HepG2 (cell line): Measurements from ENCODE around the gene BCKDHB. TPM values are rescaled to one million over a fixed set of nuclear protein-coding genes. Genes with fewer than 3 reads are reported as not detected.

Experiments used
- ATAD3A ChIP-seq: sonication (generic); formaldehyde crosslinking; IDR thresholded peaks from 2 replicates; pipeline ENCODE4 v1.4.0; 2020; ENCODE audit warnings: missing genetic modification reagents
- CC2D1A ChIP-seq: sonication (generic); formaldehyde crosslinking; IDR thresholded peaks from 2 replicates; pipeline ENCODE4 v1.8.1; 2023; ENCODE audit warnings: mild to moderate bottlenecking, missing genetic modification reagents
- DZIP1 ChIP-seq: sonication (generic); formaldehyde crosslinking; IDR thresholded peaks from 2 replicates; pipeline ENCODE4 v1.5.0; 2020; ENCODE audit warnings: mild to moderate bottlenecking, missing genetic modification reagents
- ERF ChIP-seq: IDR thresholded peaks from 2 replicates; pipeline ENCODE4 v1.6.1; 2018; ENCODE audit warnings: missing biosample characterization, missing genetic modification reagents
- KAT7 ChIP-seq: IDR thresholded peaks from 2 replicates; pipeline ENCODE4 v1.6.1; 2018; ENCODE audit warnings: borderline replicate concordance, missing compliant biosample characterization
- MAFF ChIP-seq: IDR thresholded peaks from 2 replicates; pipeline ENCODE4 v1.6.1; 2011; ENCODE audit warnings: low read depth, low read length, improper control_type of control experiment
- MLLT10 ChIP-seq: sonication (generic); formaldehyde crosslinking; IDR thresholded peaks from 2 replicates; pipeline ENCODE4 v1.4.0; 2020; ENCODE audit warnings: missing genetic modification reagents
- MXD4 ChIP-seq: IDR thresholded peaks from 2 replicates; pipeline ENCODE4 v1.6.1; 2016; ENCODE audit warnings: mild to moderate bottlenecking, missing biosample characterization, missing genetic modification reagents
- PAXIP1 ChIP-seq: sonication (generic); formaldehyde crosslinking; conservative IDR thresholded peaks from 2 replicates; pipeline ENCODE4 v1.4.0; 2020; ENCODE audit warnings: mild to moderate bottlenecking, missing genetic modification reagents, moderate library complexity
- PHF8 ChIP-seq: sonication (generic); formaldehyde crosslinking; IDR thresholded peaks from 2 replicates; pipeline ENCODE4 v1.5.0; 2020; ENCODE audit warnings: missing genetic modification reagents
- RXRB ChIP-seq: IDR thresholded peaks from 2 replicates; pipeline ENCODE4 v1.6.1; 2016; ENCODE audit warnings: borderline replicate concordance, missing genetic modification reagents, missing compliant biosample characterization
- SETDB1 ChIP-seq: sonication (generic); formaldehyde crosslinking; IDR thresholded peaks from 2 replicates; pipeline ENCODE4 v1.5.1; 2020; ENCODE audit warnings: missing genetic modification reagents, mild to moderate bottlenecking, borderline replicate concordance
- SMYD3 ChIP-seq: sonication (generic); formaldehyde crosslinking; IDR thresholded peaks from 2 replicates; pipeline ENCODE4 v1.8.1; 2023; ENCODE audit warnings: mild to moderate bottlenecking, missing genetic modification reagents
- ZEB1 ChIP-seq: IDR thresholded peaks from 2 replicates; pipeline ENCODE4 v1.6.1; 2012; ENCODE audit warnings: mild to moderate bottlenecking, low read depth, inconsistent platforms; ENCODE audit not compliant: insufficient replicate concordance
- ZNF354B ChIP-seq: sonication (generic); formaldehyde crosslinking; IDR thresholded peaks from 2 replicates; pipeline ENCODE4 v1.8.0; 2022; ENCODE audit warnings: mild to moderate bottlenecking, missing genetic modification reagents
- ZNF446 ChIP-seq: sonication (generic); formaldehyde crosslinking; IDR thresholded peaks from 2 replicates; pipeline ENCODE4 v1.5.0; 2020; ENCODE audit warnings: mild to moderate bottlenecking, missing genetic modification reagents
- ZNF460 ChIP-seq: sonication (generic); formaldehyde crosslinking; IDR thresholded peaks from 2 replicates; pipeline ENCODE4 v1.5.1; 2020; ENCODE audit warnings: missing genetic modification reagents, mild to moderate bottlenecking, borderline replicate concordance
- ZNF550 ChIP-seq: sonication (generic); formaldehyde crosslinking; IDR thresholded peaks from 2 replicates; pipeline ENCODE4 v1.4.0; 2020; ENCODE audit warnings: mild to moderate bottlenecking, missing genetic modification reagents, borderline replicate concordance
- ZNF782 ChIP-seq: sonication (generic); formaldehyde crosslinking; IDR thresholded peaks from 2 replicates; pipeline ENCODE4 v1.4.0; 2020; ENCODE audit warnings: missing genetic modification reagents, mild to moderate bottlenecking, borderline replicate concordance
- ZSCAN22 ChIP-seq: sonication (generic); formaldehyde crosslinking; IDR thresholded peaks from 2 replicates; pipeline ENCODE4 v1.4.0; 2020; ENCODE audit warnings: mild to moderate bottlenecking, missing genetic modification reagents
- polyA plus RNA-seq, 8 experiments: library from polyadenylated mRNA; depleted of rRNA in 3 of 8; stranded (reverse) in 7 of 8; unstranded in 1 of 8; fragments of >200 nt; fragmentation: Illumina TruSeq in 4 of 8; extraction: Trizol in 4 of 8; gene quantifications; 2 replicates each; pipeline versions ENCODE4 v1.2.1 to v1.2.3, GENCODE V29; 2011 to 2016; ENCODE audit warnings: low read depth in 4 of 8, missing spikeins in 1 of 8, mixed read lengths in 1 of 8; ENCODE audit not compliant: insufficient read depth in 1 of 8
- total RNA-seq, 5 experiments: library from RNA; depleted of rRNA; stranded (reverse); fragments of >200 nt; fragmentation: Illumina TruSeq; extraction: Trizol; gene quantifications; 2 replicates each; pipeline ENCODE4 v1.2.3, GENCODE V29; 2016; ENCODE audit warnings: low read depth in 1 of 5
- TF ChIP-seq, protein P1 (sequence below): sonication (generic); formaldehyde crosslinking; IDR thresholded peaks from 2 replicates; pipeline ENCODE4 v1.8.1; 2023; ENCODE audit warnings: mild to moderate bottlenecking, missing genetic modification reagents
- TF ChIP-seq, protein P2 (sequence below): sonication (generic); formaldehyde crosslinking; IDR thresholded peaks from 2 replicates; pipeline ENCODE4 v1.4.0; 2020; ENCODE audit warnings: mild to moderate bottlenecking, low read depth, missing genetic modification reagents

The BCKDHB gene
- total and polyA plus RNA-seq, 2 of the 13 experiments (the other 11 are each of a cell fraction or from before 2014, with no cell fraction given) = 10.8 to 13.6 TPM

DNA sequence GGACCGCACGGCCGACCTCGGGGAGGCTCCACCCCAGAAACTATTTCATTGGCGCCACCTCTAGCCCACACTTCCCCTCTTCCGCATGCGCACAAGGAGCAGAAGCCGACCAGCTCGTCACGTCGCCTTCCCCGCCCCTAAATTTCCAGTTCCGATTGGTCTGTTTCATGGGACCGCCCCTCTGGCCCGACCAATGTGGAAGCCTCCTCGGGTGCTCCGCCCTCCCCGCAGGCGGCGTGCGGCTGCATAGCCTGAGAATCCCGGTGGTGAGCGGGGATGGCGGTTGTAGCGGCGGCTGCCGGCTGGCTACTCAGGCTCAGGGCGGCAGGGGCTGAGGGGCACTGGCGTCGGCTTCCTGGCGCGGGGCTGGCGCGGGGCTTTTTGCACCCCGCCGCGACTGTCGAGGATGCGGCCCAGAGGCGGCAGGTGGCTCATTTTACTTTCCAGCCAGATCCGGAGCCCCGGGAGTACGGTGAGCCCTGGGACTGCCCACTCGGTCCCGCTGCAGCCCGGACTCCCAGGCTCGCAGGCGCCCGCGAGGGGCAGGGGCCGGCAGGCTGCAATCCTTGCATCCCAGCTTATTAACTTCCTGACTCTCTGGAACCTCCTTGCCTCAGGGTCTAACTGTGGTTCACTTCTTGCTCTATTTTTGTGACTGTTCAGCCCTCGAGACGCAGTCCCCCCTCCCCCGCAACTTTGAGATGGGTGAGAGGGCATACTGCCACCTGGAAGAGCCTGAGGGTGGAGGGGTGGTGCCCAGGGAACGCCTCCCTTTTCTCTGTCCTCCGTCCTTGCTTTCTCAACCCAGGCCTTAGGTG lies at the start of gene BCKDHB (continued):
- TF ChIP-seq DZIP1 (CRISPR knock-in tag) = no peak
- peak; percentile 92 for TF ChIP-seq MXD4 (CRISPR knock-in tag)
- no peak for TF ChIP-seq MAFF
- TF ChIP-seq, protein P1, sequence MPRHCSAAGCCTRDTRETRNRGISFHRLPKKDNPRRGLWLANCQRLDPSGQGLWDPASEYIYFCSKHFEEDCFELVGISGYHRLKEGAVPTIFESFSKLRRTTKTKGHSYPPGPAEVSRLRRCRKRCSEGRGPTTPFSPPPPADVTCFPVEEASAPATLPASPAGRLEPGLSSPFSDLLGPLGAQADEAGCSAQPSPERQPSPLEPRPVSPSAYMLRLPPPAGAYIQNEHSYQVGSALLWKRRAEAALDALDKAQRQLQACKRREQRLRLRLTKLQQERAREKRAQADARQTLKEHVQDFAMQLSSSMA (CRISPR knock-in tag) = no peak
- TF ChIP-seq SETDB1 = no peak
- TF ChIP-seq ZNF460 (CRISPR knock-in tag) = no peak
- TF ChIP-seq ZNF446 (CRISPR knock-in tag) = no peak
- no peak for TF ChIP-seq ZNF782 (CRISPR knock-in tag)
- TF ChIP-seq ZNF354B (CRISPR knock-in tag) = 0 out of 2 replicates have a peak, but pooled peaks have one; percentile 43
- TF ChIP-seq SMYD3 (CRISPR knock-in tag) = no peak
- TF ChIP-seq ZEB1 = no peak
- TF ChIP-seq KAT7 = peak; percentile 53; the same call in 1 of the 2 replicates
- TF ChIP-seq ERF (CRISPR knock-in tag) = peak; percentile 78; the same call in 1 of the 2 replicates
- no peak; the same call in 1 of the 2 replicates for TF ChIP-seq RXRB (CRISPR knock-in tag)
- no peak for TF ChIP-seq MLLT10 (CRISPR knock-in tag)
- peak; percentile 93 for TF ChIP-seq PHF8 (CRISPR knock-in tag)
- no peak for TF ChIP-seq ZSCAN22 (CRISPR knock-in tag)
- no peak for TF ChIP-seq ATAD3A (CRISPR knock-in tag)
- TF ChIP-seq ZNF550 (CRISPR knock-in tag) = no peak
- no peak for TF ChIP-seq CC2D1A
- TF ChIP-seq PAXIP1 (CRISPR knock-in tag) = peak; percentile 34; the same call in 1 of the 2 replicates
- TF ChIP-seq, protein P2, sequence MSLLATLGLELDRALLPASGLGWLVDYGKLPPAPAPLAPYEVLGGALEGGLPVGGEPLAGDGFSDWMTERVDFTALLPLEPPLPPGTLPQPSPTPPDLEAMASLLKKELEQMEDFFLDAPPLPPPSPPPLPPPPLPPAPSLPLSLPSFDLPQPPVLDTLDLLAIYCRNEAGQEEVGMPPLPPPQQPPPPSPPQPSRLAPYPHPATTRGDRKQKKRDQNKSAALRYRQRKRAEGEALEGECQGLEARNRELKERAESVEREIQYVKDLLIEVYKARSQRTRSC (CRISPR knock-in tag) = no peak
